H9 (cell line): ENCODE results near the gene RAB11FIP4. TPM values are rescaled to one million over a fixed set of nuclear protein-coding genes. Genes with fewer than 3 reads are reported as not detected.
A peak's percentile ranks its signal among the peaks of the same experiment; 100 is the strongest.

ENCODE experiments used
- DNase-seq: peaks from one replicate; pipeline ENCODE4 v3.0.0-alpha.2; 2017
- H2AFZ ChIP-seq: one replicate; pipeline ENCODE4 v1.6.1; 2013; ENCODE audit warnings: mild to moderate bottlenecking, low read length, control low read depth, moderate library complexity
- H2AK5ac ChIP-seq: 2 replicates; pipeline ENCODE4 v1.6.1; 2013; ENCODE audit warnings: low read length, control low read depth, mixed read lengths; ENCODE audit not compliant: insufficient read length
- H2BK120ac ChIP-seq: one replicate; pipeline ENCODE4 v1.6.1; 2013; ENCODE audit warnings: low read depth, mild to moderate bottlenecking, low read length, control low read depth, inconsistent platforms; ENCODE audit not compliant: poor library complexity, severe bottlenecking
- H2BK12ac ChIP-seq: 2 replicates; pipeline ENCODE4 v1.6.1; 2013; ENCODE audit warnings: low read length, control low read depth, mixed read lengths, low read depth; ENCODE audit not compliant: insufficient read length
- H2BK15ac ChIP-seq: 2 replicates; pipeline ENCODE4 v1.6.1; 2013; ENCODE audit warnings: low read depth, low read length, control low read depth
- H2BK20ac ChIP-seq: one replicate; pipeline ENCODE4 v1.6.1; 2013; ENCODE audit warnings: low read depth, mild to moderate bottlenecking, low read length, control low read depth, inconsistent platforms; ENCODE audit not compliant: poor library complexity, severe bottlenecking
- H2BK5ac ChIP-seq: 2 replicates; pipeline ENCODE4 v1.6.1; 2013; ENCODE audit warnings: low read length, control low read depth, mixed read lengths; ENCODE audit not compliant: insufficient read length
- H3K14ac ChIP-seq: 2 replicates; pipeline ENCODE4 v1.6.1; 2013; ENCODE audit warnings: low read length, control low read depth; ENCODE audit not compliant: insufficient read depth
- H3K18ac ChIP-seq: 2 replicates; pipeline ENCODE4 v1.6.1; 2013; ENCODE audit warnings: low read depth, mild to moderate bottlenecking, mixed read lengths, low read length, control low read depth; ENCODE audit not compliant: insufficient read length
- H3K23ac ChIP-seq: 2 replicates; pipeline ENCODE4 v1.6.1; 2013; ENCODE audit warnings: low read length, control low read depth, mixed read lengths, low read depth; ENCODE audit not compliant: insufficient read length
- H3K23me2 ChIP-seq: 2 replicates; pipeline ENCODE4 v1.6.1; 2013; ENCODE audit warnings: low read depth, mild to moderate bottlenecking, mixed read lengths, low read length, control low read depth; ENCODE audit not compliant: insufficient read length, poor library complexity, severe bottlenecking
- H3K27ac ChIP-seq: 2 replicates; pipeline ENCODE4 v1.5.1; 2013; ENCODE audit warnings: low read length, control low read depth, mixed read lengths, low read depth; ENCODE audit not compliant: insufficient read length
- H3K27me3 ChIP-seq: 2 replicates; pipeline ENCODE4 v1.6.1; 2013; ENCODE audit warnings: low read length, control low read depth, inconsistent platforms; ENCODE audit not compliant: insufficient read depth
- H3K4ac ChIP-seq: 2 replicates; pipeline ENCODE4 v1.6.1; 2013; ENCODE audit warnings: low read depth, mild to moderate bottlenecking, control low read depth, inconsistent platforms, low read length, moderate library complexity
- H3K4me1 ChIP-seq: 2 replicates; pipeline ENCODE4 v1.6.1; 2013; ENCODE audit warnings: low read length, control low read depth, inconsistent platforms; ENCODE audit not compliant: insufficient read depth
- H3K4me2 ChIP-seq: 2 replicates; pipeline ENCODE4 v1.6.1; 2013; ENCODE audit warnings: low read length, control low read depth, mixed read lengths; ENCODE audit not compliant: insufficient read length, insufficient read depth
- H3K56ac ChIP-seq: 2 replicates; pipeline ENCODE4 v1.6.1; 2013; ENCODE audit warnings: low read depth, mild to moderate bottlenecking, mixed read lengths, low read length, control low read depth; ENCODE audit not compliant: insufficient read length
- H3K79me1 ChIP-seq: 2 replicates; pipeline ENCODE4 v1.6.1; 2013; ENCODE audit warnings: low read depth, mild to moderate bottlenecking, moderate library complexity, low read length, control low read depth, inconsistent platforms; ENCODE audit not compliant: insufficient read depth, poor library complexity, severe bottlenecking
- H3K79me2 ChIP-seq: 2 replicates; pipeline ENCODE4 v1.6.1; 2013; ENCODE audit warnings: low read length, control low read depth, inconsistent platforms; ENCODE audit not compliant: insufficient read depth
- H3K9ac ChIP-seq: 2 replicates; pipeline ENCODE4 v1.6.1; 2013; ENCODE audit warnings: low read length, control low read depth, mixed read lengths; ENCODE audit not compliant: insufficient read length; ENCODE audit errors: extremely low read depth
- H3K9me3 ChIP-seq: one replicate; pipeline ENCODE4 v1.6.1; 2013; ENCODE audit warnings: low read depth, low read length, inconsistent platforms; ENCODE audit not compliant: control insufficient read depth
- H3T11ph ChIP-seq: one replicate; pipeline ENCODE4 v1.6.1; 2013; ENCODE audit warnings: mild to moderate bottlenecking, low read length, control low read depth, inconsistent platforms
- H4K20me1 ChIP-seq: one replicate; pipeline ENCODE4 v1.6.1; 2013; ENCODE audit not compliant: control insufficient read depth, insufficient read length, insufficient read depth
- H4K5ac ChIP-seq: 2 replicates; pipeline ENCODE4 v1.6.1; 2013; ENCODE audit warnings: low read depth, mild to moderate bottlenecking, mixed read lengths, low read length, control low read depth; ENCODE audit not compliant: insufficient read length
- H4K8ac ChIP-seq: replicated peaks from 2 replicates; pipeline ENCODE4 v1.6.1; 2013; ENCODE audit warnings: low read length, control low read depth, mixed read lengths, low read depth; ENCODE audit not compliant: insufficient read length
- H4K91ac ChIP-seq: 2 replicates; pipeline ENCODE4 v1.6.1; 2013; ENCODE audit warnings: low read depth, mild to moderate bottlenecking, moderate library complexity, mixed read lengths, low read length, control low read depth; ENCODE audit not compliant: insufficient read length
- H3K27ac Mint-ChIP-seq, 3 experiments: 2 replicates in 2 of 3; 3 replicates in 1 of 3; pipeline ENCODE4 v1.8.0; 2020 to 2021; ENCODE audit warnings: mixed read lengths in 3 of 3, mild to moderate bottlenecking in 1 of 3, moderate library complexity in 1 of 3
- H3K27me3 Mint-ChIP-seq: 2 replicates; pipeline ENCODE4 v1.8.0; 2021; ENCODE audit warnings: low read depth, mild to moderate bottlenecking, moderate library complexity, mixed read lengths
- H3K36me3 Mint-ChIP-seq, 3 experiments: 2 replicates in 2 of 3; 3 replicates in 1 of 3; pipeline ENCODE4 v1.8.0; 2020 to 2021; ENCODE audit warnings: low read depth in 3 of 3, mixed read lengths in 3 of 3; ENCODE audit not compliant: insufficient read depth in 1 of 3
- H3K4me1 Mint-ChIP-seq, 2 experiments: 2 replicates each; pipeline ENCODE4 v1.8.0; 2020; ENCODE audit warnings: mixed read lengths in 2 of 2
- H3K4me3 Mint-ChIP-seq, 2 experiments: 2 replicates in 1 of 2; 3 replicates in 1 of 2; pipeline ENCODE4 v1.8.0; 2020 to 2021; ENCODE audit warnings: mild to moderate bottlenecking in 2 of 2, mixed read lengths in 2 of 2, moderate library complexity in 1 of 2
- H3K9me3 Mint-ChIP-seq, 2 experiments: 2 replicates in 1 of 2; 3 replicates in 1 of 2; pipeline ENCODE4 v1.8.0; 2020; ENCODE audit warnings: mild to moderate bottlenecking in 2 of 2, mixed read lengths in 2 of 2, moderate library complexity in 1 of 2
- WGBS: extraction: QIAGEN DNeasy Blood & Tissue Kit; methylation state at CpG from one replicate; pipeline ENCODE4 v1.1.7; 2013; ENCODE audit warnings: missing lambda C conversion rate, low lambda C conversion rate, mixed read lengths; ENCODE audit not compliant: insufficient read length; ENCODE audit errors: extremely low coverage; 5-methylcytosine and 5-hydroxymethylcytosine counted together
- total RNA-seq: library from RNA; stranded (reverse); gene quantifications from 2 replicates; pipeline ENCODE4 v1.2.1, GENCODE V29; 2021
- TF ChIP-seq, protein P1 (sequence below): fragments of 200-600 bp; sonication (generic); conservative IDR thresholded peaks from 3 replicates; pipeline ENCODE4 v1.8.0; 2021; ENCODE audit warnings: antibody characterized with exemption, mild to moderate bottlenecking

RAB11FIP4 gene
- total RNA-seq, 1 experiment from 2014 or later, result 25.7 TPM

DNA sequence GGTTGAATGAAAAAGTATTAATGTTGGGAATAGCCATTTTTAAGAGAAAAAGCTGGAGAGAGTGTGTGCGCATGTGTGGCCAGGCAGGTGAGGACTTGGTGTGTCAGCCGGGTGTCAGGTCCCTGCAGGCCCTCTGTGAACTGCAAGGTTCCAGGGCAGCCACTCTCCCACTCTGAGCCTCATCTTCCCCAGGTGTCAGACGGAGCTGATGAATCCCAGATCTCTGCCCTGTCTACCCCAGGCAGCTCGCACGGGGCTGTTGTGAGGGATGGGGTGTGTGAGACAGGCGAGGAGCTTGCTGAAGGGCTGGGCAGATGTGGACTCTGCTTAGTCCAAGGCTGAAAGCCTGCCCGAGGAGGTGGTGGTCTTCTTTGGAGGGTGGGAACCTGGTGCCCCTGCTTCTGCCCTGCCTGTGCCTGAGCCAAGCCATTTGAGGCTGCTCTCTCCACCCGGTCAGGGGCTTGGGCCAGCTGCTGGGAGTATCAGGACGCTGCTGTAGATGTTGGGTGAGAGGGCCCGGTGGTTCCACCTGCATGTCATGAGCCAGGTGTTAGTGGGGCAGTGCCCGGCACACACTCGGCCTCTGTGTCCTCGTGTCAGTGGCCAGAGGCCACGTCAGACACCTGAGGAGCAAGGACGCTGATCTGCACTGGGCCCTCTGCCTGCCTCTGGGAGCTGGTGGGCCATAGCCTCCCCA is 122.4 kb downstream of the RAB11FIP4 start:
- Histone ChIP-seq H3K18ac (no peak overlapping the region), H3K23me2 (no peaks in the 10 kb centered on the region), H3K79me1 (peaks cover 5% of the 10 kb centered on the region), H3K27me3 (no peaks in the 10 kb centered on the region), H3K14ac (no peak overlapping the region), H3K27ac (no peak overlapping the region), H4K20me1 (peaks cover 4% of the 10 kb centered on the region), H2BK12ac (no peak overlapping the region), H4K5ac (no peak overlapping the region), H4K91ac (no peak overlapping the region), H2BK5ac (no peak overlapping the region), H3T11ph (no peak overlapping the region), H3K9me3 (no peaks in the 10 kb centered on the region), H2BK20ac (no peak overlapping the region), H2BK15ac (no peak overlapping the region), H3K4me1 (no peaks in the 10 kb centered on the region), H3K4ac (no peak overlapping the region), H2AFZ (no peak overlapping the region), H4K8ac (no peak overlapping the region), H2BK120ac (no peak overlapping the region), H3K79me2 (no peaks in the 10 kb centered on the region), H3K23ac (no peak overlapping the region), H3K9ac (no peak overlapping the region), H3K56ac (no peak overlapping the region), H2AK5ac (no peak overlapping the region), H3K4me2 (no peak overlapping the region)
- Mint-ChIP-seq H3K27me3 (no peaks in the 10 kb centered on the region), H3K27ac (0 out of 7 replicates have a peak overlapping the region, but pooled peaks of 1 of the 3 experiments have one; percentile 14), H3K9me3 (no peaks in the 10 kb centered on the region; a peak in 1 of 5 replicates), H3K4me3 (no peak overlapping the region), H3K36me3 (peaks cover 4 to 10% (median 6%) of the 10 kb centered on the region in 3 experiments; a peak in 6 of 7 replicates), H3K4me1 (peaks cover 11 to 16% of the 10 kb centered on the region in 2 experiments)
- no peak for DNase-seq
- no CpG with 5 or more reads among the region's 15 CpGs for WGBS
- TF ChIP-seq, protein P1, sequence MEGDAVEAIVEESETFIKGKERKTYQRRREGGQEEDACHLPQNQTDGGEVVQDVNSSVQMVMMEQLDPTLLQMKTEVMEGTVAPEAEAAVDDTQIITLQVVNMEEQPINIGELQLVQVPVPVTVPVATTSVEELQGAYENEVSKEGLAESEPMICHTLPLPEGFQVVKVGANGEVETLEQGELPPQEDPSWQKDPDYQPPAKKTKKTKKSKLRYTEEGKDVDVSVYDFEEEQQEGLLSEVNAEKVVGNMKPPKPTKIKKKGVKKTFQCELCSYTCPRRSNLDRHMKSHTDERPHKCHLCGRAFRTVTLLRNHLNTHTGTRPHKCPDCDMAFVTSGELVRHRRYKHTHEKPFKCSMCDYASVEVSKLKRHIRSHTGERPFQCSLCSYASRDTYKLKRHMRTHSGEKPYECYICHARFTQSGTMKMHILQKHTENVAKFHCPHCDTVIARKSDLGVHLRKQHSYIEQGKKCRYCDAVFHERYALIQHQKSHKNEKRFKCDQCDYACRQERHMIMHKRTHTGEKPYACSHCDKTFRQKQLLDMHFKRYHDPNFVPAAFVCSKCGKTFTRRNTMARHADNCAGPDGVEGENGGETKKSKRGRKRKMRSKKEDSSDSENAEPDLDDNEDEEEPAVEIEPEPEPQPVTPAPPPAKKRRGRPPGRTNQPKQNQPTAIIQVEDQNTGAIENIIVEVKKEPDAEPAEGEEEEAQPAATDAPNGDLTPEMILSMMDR, result no peak
